ENCODE results near the gene TLR6.
"Not testable (repeated sequence)": the region's sequence is repeated elsewhere in the genome, so short reads cannot be mapped to it uniquely, and the experiment has no call there.

Gene TLR6

GRCh38 chr4:38819569-38819968, 37.0 kb downstream of the TLR6 start:
- Histone ChIP-seq H3K4me3 (ENCODE audit: low read depth, low read length) (no peak overlapping the region), H3K36me3 (replicated peaks) (no peaks in the 10 kb centered on the region), H3K27ac (no peak overlapping the region), H3K27me3 (replicated peaks) (no peaks in the 10 kb centered on the region)
- in situ Hi-C loops (cut with HindIII; ENCODE audit: low pct_ligation_motif_present, low sequenced_read_pairs) = no loop called here
- no peak for DNase-seq
- TF ChIP-seq CTCF (IDR thresholded peaks at IDR 0.05; ENCODE audit: low read depth, low read length, missing control alignments) = no peak

GRCh38 chr4:38818441-38818976, 38.1 kb downstream of the TLR6 start:
- no peak for DNase-seq
- no peak overlapping the region for H3K27ac ChIP-seq
- no peaks in the 10 kb centered on the region for H3K27me3 ChIP-seq (replicated peaks)
- no peak for TF ChIP-seq CTCF (IDR thresholded peaks at IDR 0.05; ENCODE audit: low read depth, low read length, missing control alignments)
- H3K4me3 ChIP-seq (ENCODE audit: low read depth, low read length) = no peak overlapping the region
- in situ Hi-C loops (cut with HindIII; ENCODE audit: low pct_ligation_motif_present, low sequenced_read_pairs) = no loop called here
- no peaks in the 10 kb centered on the region for H3K36me3 ChIP-seq (replicated peaks)

GRCh38 chr4:38815885-38816782, 40.5 kb downstream of the TLR6 start:
- no peaks in the 10 kb centered on the region for H3K27me3 ChIP-seq (replicated peaks)
- no peak for TF ChIP-seq CTCF (IDR thresholded peaks at IDR 0.05; ENCODE audit: low read depth, low read length, missing control alignments)
- in situ Hi-C loops (cut with HindIII; ENCODE audit: low pct_ligation_motif_present, low sequenced_read_pairs) = no loop called here
- H3K36me3 ChIP-seq (replicated peaks) = no peaks in the 10 kb centered on the region
- DNase-seq = no peak
- H3K27ac ChIP-seq = no peak overlapping the region
- no peak overlapping the region for H3K4me3 ChIP-seq (ENCODE audit: low read depth, low read length)

GRCh38 chr4:38814386-38814785, 42.2 kb downstream of the TLR6 start:
- H3K36me3 ChIP-seq (replicated peaks) = no peaks in the 10 kb centered on the region
- DNase-seq = no peak
- no peak overlapping the region for H3K4me3 ChIP-seq (ENCODE audit: low read depth, low read length)
- in situ Hi-C loops (cut with HindIII; ENCODE audit: low pct_ligation_motif_present, low sequenced_read_pairs) = no loop called here
- no peak for TF ChIP-seq CTCF (IDR thresholded peaks at IDR 0.05; ENCODE audit: low read depth, low read length, missing control alignments)
- H3K27ac ChIP-seq = no peak overlapping the region
- H3K27me3 ChIP-seq (replicated peaks) = no peaks in the 10 kb centered on the region

GRCh38 chr4:38811297-38811696, 45.3 kb downstream of the TLR6 start:
- Histone ChIP-seq H3K36me3 (replicated peaks) (no peaks in the 10 kb centered on the region), H3K4me3 (ENCODE audit: low read depth, low read length) (no peak overlapping the region), H3K27me3 (replicated peaks) (no peaks in the 10 kb centered on the region), H3K27ac (no peak overlapping the region)
- TF ChIP-seq CTCF (IDR thresholded peaks at IDR 0.05; ENCODE audit: low read depth, low read length, missing control alignments) = no peak
- no peak for DNase-seq
- in situ Hi-C loops (cut with HindIII; ENCODE audit: low pct_ligation_motif_present, low sequenced_read_pairs) = no loop called here

- H3K27me3 ChIP-seq (replicated peaks); DNase-seq; H3K27ac ChIP-seq; H3K36me3 ChIP-seq (replicated peaks); H3K4me3 ChIP-seq (ENCODE audit: low read depth, low read length); in situ Hi-C loops (cut with HindIII; ENCODE audit: low pct_ligation_motif_present, low sequenced_read_pairs): not testable (repeated sequence)
These were observed 49.2 kb downstream of the TLR6 start for GRCh38 chr4:38807462-38807861.

GRCh38 chr4:38806251-38806650, 50.4 kb downstream of the TLR6 start:
- H3K27ac ChIP-seq; DNase-seq; H3K27me3 ChIP-seq (replicated peaks); H3K4me3 ChIP-seq (ENCODE audit: low read depth, low read length); H3K36me3 ChIP-seq (replicated peaks); in situ Hi-C loops (cut with HindIII; ENCODE audit: low pct_ligation_motif_present, low sequenced_read_pairs): not testable (repeated sequence)
